ENCODE measurements around the gene EPHB1.

The EPHB1 gene

GRCh38 chr3:134807189-134807588, 12.1 kb downstream of the EPHB1 start:
- in situ Hi-C loops (cut with MboI; ENCODE audit: low sequenced_read_pairs) = no loop called here

GRCh38 chr3:134808835-134809234, 13.8 kb downstream of the EPHB1 start:
- in situ Hi-C loops (cut with MboI; ENCODE audit: low sequenced_read_pairs) = no loop called here

GRCh38 chr3:134809427-134810051, 14.5 kb downstream of the EPHB1 start:
- in situ Hi-C loops (cut with MboI; ENCODE audit: low sequenced_read_pairs) = no loop called here

- in situ Hi-C loops (cut with MboI; ENCODE audit: low sequenced_read_pairs) = no loop called here
These were observed 15.0 kb downstream of the EPHB1 start for GRCh38 chr3:134810052-134810435.

- in situ Hi-C loops (cut with MboI; ENCODE audit: low sequenced_read_pairs) = no loop called here
These were observed 15.8 kb downstream of the EPHB1 start for GRCh38 chr3:134810850-134811249.

- in situ Hi-C loops (cut with MboI; ENCODE audit: low sequenced_read_pairs) = no loop called here
These were observed 18.6 kb downstream of the EPHB1 start for GRCh38 chr3:134813618-134814017.

GRCh38 chr3:134815519-134815918, 20.5 kb downstream of the EPHB1 start:
- in situ Hi-C loops (cut with MboI; ENCODE audit: low sequenced_read_pairs) = no loop called here

- in situ Hi-C loops (cut with MboI; ENCODE audit: low sequenced_read_pairs) = no loop called here
These were observed 21.6 kb downstream of the EPHB1 start for GRCh38 chr3:134816623-134817022.

GRCh38 chr3:134817297-134817696, 22.2 kb downstream of the EPHB1 start:
- in situ Hi-C loops (cut with MboI; ENCODE audit: low sequenced_read_pairs) = no loop called here

GRCh38 chr3:134820994-134821393, 25.9 kb downstream of the EPHB1 start:
- in situ Hi-C loops (cut with MboI; ENCODE audit: low sequenced_read_pairs) = no loop called here

GRCh38 chr3:134822090-134822489, 27.0 kb downstream of the EPHB1 start:
- in situ Hi-C loops (cut with MboI; ENCODE audit: low sequenced_read_pairs) = no loop called here

GRCh38 chr3:134823679-134824078, 28.6 kb downstream of the EPHB1 start:
- in situ Hi-C loops (cut with MboI; ENCODE audit: low sequenced_read_pairs) = no loop called here

GRCh38 chr3:134824791-134825190, 29.7 kb downstream of the EPHB1 start:
- in situ Hi-C loops (cut with MboI; ENCODE audit: low sequenced_read_pairs) = no loop called here

GRCh38 chr3:134827213-134827612, 32.2 kb downstream of the EPHB1 start:
- in situ Hi-C loops (cut with MboI; ENCODE audit: low sequenced_read_pairs) = no loop called here

- in situ Hi-C loops (cut with MboI; ENCODE audit: low sequenced_read_pairs) = no loop called here
These were observed 34.7 kb downstream of the EPHB1 start for GRCh38 chr3:134829721-134830120.

GRCh38 chr3:134832585-134832984, 37.5 kb downstream of the EPHB1 start:
- in situ Hi-C loops (cut with MboI; ENCODE audit: low sequenced_read_pairs) = no loop called here

- in situ Hi-C loops (cut with MboI; ENCODE audit: low sequenced_read_pairs) = no loop called here
These were observed 38.5 kb downstream of the EPHB1 start for GRCh38 chr3:134833453-134834163.

GRCh38 chr3:134836921-134837320, 41.9 kb downstream of the EPHB1 start:
- in situ Hi-C loops (cut with MboI; ENCODE audit: low sequenced_read_pairs) = no loop called here

- in situ Hi-C loops (cut with MboI; ENCODE audit: low sequenced_read_pairs) = no loop called here
These were observed 43.5 kb downstream of the EPHB1 start for GRCh38 chr3:134838599-134838998.

GRCh38 chr3:134839422-134839821, 44.4 kb downstream of the EPHB1 start:
- in situ Hi-C loops (cut with MboI; ENCODE audit: low sequenced_read_pairs) = no loop called here

GRCh38 chr3:134839990-134840389, 44.9 kb downstream of the EPHB1 start:
- in situ Hi-C loops (cut with MboI; ENCODE audit: low sequenced_read_pairs) = no loop called here

GRCh38 chr3:134840459-134840858, 45.4 kb downstream of the EPHB1 start:
- in situ Hi-C loops (cut with MboI; ENCODE audit: low sequenced_read_pairs) = no loop called here

GRCh38 chr3:134846084-134846483, 51.0 kb downstream of the EPHB1 start:
- in situ Hi-C loops (cut with MboI; ENCODE audit: low sequenced_read_pairs) = no loop called here

Data from hTERT RPE-1 (cell line).